ENCODE measurements around the gene REEP3.

Gene REEP3, protein sequence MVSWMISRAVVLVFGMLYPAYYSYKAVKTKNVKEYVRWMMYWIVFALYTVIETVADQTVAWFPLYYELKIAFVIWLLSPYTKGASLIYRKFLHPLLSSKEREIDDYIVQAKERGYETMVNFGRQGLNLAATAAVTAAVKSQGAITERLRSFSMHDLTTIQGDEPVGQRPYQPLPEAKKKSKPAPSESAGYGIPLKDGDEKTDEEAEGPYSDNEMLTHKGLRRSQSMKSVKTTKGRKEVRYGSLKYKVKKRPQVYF

DNA sequence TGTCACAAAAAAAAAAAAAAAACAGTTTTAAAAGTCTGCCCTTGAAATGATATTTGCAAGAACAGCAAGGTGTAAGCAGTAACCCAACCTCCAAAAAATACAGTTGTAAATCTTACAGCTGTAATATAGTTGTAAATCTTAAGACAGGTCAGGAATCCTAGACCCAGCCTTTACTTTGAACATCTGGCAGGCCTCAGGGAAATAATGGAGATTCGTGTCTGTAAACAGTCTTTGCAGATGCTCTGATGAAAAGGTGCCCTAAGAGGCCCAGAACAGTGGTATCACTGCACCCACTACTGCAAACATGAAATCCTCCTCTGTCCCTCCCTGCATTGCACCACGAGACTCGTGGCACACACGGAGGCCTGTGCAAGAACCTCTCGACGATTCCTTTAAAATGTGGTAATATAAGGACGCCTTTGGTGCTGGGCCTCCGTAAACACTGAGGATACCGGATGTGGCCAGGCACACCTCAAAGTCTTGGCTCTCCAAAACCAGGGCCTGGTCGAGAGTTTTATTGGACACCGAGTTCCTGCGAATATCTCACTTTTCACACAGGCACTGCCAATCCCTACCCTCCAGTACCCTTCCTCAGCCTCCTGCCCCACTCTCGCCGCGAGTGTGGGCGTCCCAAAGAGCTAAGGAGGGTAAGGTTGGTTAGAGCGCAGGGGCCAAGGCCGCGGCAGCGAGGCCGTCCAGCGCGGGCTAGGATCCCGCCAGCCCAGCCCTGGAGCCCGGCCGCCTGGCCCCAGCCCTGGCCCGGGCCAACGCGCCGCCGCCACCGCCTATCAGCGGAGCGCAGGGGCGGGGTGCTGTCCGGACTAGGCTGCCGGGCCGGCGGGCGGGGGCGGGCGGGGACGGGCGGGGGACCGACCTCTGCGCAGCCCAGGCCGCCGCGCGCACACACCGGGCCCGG, at the start of gene REEP3:
REEP3 (plus strand) TSS at position 902 of the 916 bp plus-strand sequence. CDS start 145 bp downstream, outside the sequence.
- Histone ChIP-seq H3K4me2 (ENCODE audit: low read length) (peak within 1 kb of the TSS; percentile 84), H3K4me1 (ENCODE audit: insufficient read depth, low read length, severe bottlenecking) (peaks cover 58% of the 10 kb centered on the region), H3K27me3 (ENCODE audit: insufficient read depth, low read length) (no peaks in the 10 kb centered on the region), H3K4me3 (ENCODE audit: low read depth, low read length, poor library complexity, severe bottlenecking) (peak within 1 kb of the TSS; percentile 78), H3K79me2 (ENCODE audit: insufficient read depth, low read length) (peaks cover 61% of the 10 kb centered on the region), H3K27ac (ENCODE audit: low read depth, low read length, poor library complexity, severe bottlenecking) (peak within 1 kb of the TSS; percentile 69), H4K20me1 (ENCODE audit: insufficient read depth, low read length) (no peaks in the 10 kb centered on the region), H3F3A (ENCODE audit: insufficient read depth, low read length) (no peaks in the 10 kb centered on the region), H3K9ac (ENCODE audit: low read length) (peak within 1 kb of the TSS; percentile 77), H3K9me2 (ENCODE audit: low read depth, low read length) (no peaks in the 10 kb centered on the region), H3K9me3 (ENCODE audit: low read length) (no peaks in the 10 kb centered on the region), H2AFZ (ENCODE audit: low read length) (0 out of 2 replicates have a peak within 1 kb of the TSS, but pooled peaks have one; percentile 11), H3K36me3 (ENCODE audit: insufficient read depth, low read length) (no peaks in the 10 kb centered on the region)
- TF ChIP-seq, protein P1, sequence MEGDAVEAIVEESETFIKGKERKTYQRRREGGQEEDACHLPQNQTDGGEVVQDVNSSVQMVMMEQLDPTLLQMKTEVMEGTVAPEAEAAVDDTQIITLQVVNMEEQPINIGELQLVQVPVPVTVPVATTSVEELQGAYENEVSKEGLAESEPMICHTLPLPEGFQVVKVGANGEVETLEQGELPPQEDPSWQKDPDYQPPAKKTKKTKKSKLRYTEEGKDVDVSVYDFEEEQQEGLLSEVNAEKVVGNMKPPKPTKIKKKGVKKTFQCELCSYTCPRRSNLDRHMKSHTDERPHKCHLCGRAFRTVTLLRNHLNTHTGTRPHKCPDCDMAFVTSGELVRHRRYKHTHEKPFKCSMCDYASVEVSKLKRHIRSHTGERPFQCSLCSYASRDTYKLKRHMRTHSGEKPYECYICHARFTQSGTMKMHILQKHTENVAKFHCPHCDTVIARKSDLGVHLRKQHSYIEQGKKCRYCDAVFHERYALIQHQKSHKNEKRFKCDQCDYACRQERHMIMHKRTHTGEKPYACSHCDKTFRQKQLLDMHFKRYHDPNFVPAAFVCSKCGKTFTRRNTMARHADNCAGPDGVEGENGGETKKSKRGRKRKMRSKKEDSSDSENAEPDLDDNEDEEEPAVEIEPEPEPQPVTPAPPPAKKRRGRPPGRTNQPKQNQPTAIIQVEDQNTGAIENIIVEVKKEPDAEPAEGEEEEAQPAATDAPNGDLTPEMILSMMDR (IDR thresholded peaks at IDR 0.05; ENCODE audit: low read length), result no peak

DNA sequence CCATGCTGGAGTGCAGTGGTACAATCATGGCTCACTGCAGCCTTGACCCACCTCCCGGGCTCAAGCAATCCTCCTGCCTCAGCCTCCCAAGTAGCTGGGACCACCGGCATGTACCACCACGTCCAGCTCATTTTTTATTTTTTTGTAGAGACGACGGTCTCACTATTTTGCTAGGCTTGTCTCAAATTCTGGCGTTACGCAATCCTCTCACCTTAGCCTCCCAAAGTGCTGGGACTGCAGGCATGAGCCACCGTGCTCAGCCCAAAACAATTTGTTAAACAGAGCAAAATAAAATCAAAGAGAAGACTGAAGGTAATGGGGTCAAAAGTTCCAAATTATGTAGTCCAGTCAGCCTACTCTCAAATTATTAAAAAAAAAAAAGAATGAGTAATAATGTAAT, 46.7 kb upstream of the REEP3 start:
- Histone ChIP-seq H3K27me3 (ENCODE audit: insufficient read depth, low read length) (no peaks in the 10 kb centered on the region), H3F3A (ENCODE audit: insufficient read depth, low read length) (no peaks in the 10 kb centered on the region; the same call in 1 of the 2 replicates), H3K4me2 (ENCODE audit: low read length) (no peak overlapping the region), H2AFZ (ENCODE audit: low read length) (no peak overlapping the region), H3K9me3 (ENCODE audit: low read length) (no peaks in the 10 kb centered on the region), H3K36me3 (ENCODE audit: insufficient read depth, low read length) (no peaks in the 10 kb centered on the region; the same call in 1 of the 2 replicates), H3K9me2 (ENCODE audit: low read depth, low read length) (no peaks in the 10 kb centered on the region), H3K9ac (ENCODE audit: low read length) (no peak overlapping the region), H3K4me1 (ENCODE audit: insufficient read depth, low read length, severe bottlenecking) (peaks cover 3% of the 10 kb centered on the region), H3K4me3 (ENCODE audit: low read depth, low read length, poor library complexity, severe bottlenecking) (no peak overlapping the region), H3K79me2 (ENCODE audit: insufficient read depth, low read length) (peaks cover 48% of the 10 kb centered on the region), H4K20me1 (ENCODE audit: insufficient read depth, low read length) (no peaks in the 10 kb centered on the region), H3K27ac (ENCODE audit: low read depth, low read length, poor library complexity, severe bottlenecking) (no peak overlapping the region)
- no peak for TF ChIP-seq EZH2 (IDR thresholded peaks at IDR 0.05; ENCODE audit: borderline replicate concordance, low read length)
- TF ChIP-seq, protein P1 (IDR thresholded peaks at IDR 0.05; ENCODE audit: low read length), result no peak

DNA sequence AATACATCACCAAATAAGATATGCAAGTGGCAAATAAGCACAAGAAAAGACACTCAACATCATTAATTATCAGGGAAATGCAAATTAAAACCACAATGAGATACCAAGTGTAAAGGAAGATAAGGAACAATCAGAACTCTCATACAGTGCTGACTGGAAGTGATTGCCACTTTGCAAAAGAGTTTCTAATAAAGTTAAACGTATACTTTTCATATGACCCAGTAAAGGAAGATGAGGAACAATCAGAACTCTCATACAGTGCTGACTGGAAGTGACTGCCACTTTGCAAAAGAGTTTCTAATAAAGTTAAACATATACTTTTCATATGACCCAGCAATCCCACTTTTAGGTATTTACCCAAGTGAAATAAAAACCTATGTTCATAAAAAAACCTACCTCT, 43.3 kb upstream of the REEP3 start:
- H3K36me3 ChIP-seq (ENCODE audit: insufficient read depth, low read length), result no peaks in the 10 kb centered on the region; the same call in 1 of the 2 replicates
- no peak overlapping the region for H2AFZ ChIP-seq (ENCODE audit: low read length)
- no peaks in the 10 kb centered on the region for H3K9me3 ChIP-seq (ENCODE audit: low read length)
- TF ChIP-seq EZH2 (IDR thresholded peaks at IDR 0.05; ENCODE audit: borderline replicate concordance, low read length), result no peak
- TF ChIP-seq, protein P1 (IDR thresholded peaks at IDR 0.05; ENCODE audit: low read length), result no peak
- no peaks in the 10 kb centered on the region for H3K27me3 ChIP-seq (ENCODE audit: insufficient read depth, low read length)
- no peak overlapping the region for H3K9ac ChIP-seq (ENCODE audit: low read length)
- no peak overlapping the region for H3K27ac ChIP-seq (ENCODE audit: low read depth, low read length, poor library complexity, severe bottlenecking)
- H3K4me2 ChIP-seq (ENCODE audit: low read length), result no peak overlapping the region
- no peaks in the 10 kb centered on the region for H3K4me1 ChIP-seq (ENCODE audit: insufficient read depth, low read length, severe bottlenecking)
- H3K79me2 ChIP-seq (ENCODE audit: insufficient read depth, low read length), result peaks cover 70% of the 10 kb centered on the region
- H4K20me1 ChIP-seq (ENCODE audit: insufficient read depth, low read length), result no peaks in the 10 kb centered on the region
- no peaks in the 10 kb centered on the region for H3K9me2 ChIP-seq (ENCODE audit: low read depth, low read length)
- no peak overlapping the region for H3K4me3 ChIP-seq (ENCODE audit: low read depth, low read length, poor library complexity, severe bottlenecking)
- H3F3A ChIP-seq (ENCODE audit: insufficient read depth, low read length), result no peaks in the 10 kb centered on the region; the same call in 1 of the 2 replicates
